Stimulated activated CD8-positive, alpha-beta memory T cell treated with anti-CD3 and anti-CD28 coated beads, Interleukin-7, amount 100 ng/mL, for 24 hours (primary cell): ENCODE results near the gene MRM3.
"Not testable (repeated sequence)": the region's sequence is repeated elsewhere in the genome, so short reads cannot be mapped to it uniquely, and the experiment has no call there.

Source experiments
- DNase-seq: peaks from one replicate; pipeline ENCODE4 v3.0.0-alpha.2; 2020; ENCODE audit warnings: low read depth

The MRM3 gene

DNA sequence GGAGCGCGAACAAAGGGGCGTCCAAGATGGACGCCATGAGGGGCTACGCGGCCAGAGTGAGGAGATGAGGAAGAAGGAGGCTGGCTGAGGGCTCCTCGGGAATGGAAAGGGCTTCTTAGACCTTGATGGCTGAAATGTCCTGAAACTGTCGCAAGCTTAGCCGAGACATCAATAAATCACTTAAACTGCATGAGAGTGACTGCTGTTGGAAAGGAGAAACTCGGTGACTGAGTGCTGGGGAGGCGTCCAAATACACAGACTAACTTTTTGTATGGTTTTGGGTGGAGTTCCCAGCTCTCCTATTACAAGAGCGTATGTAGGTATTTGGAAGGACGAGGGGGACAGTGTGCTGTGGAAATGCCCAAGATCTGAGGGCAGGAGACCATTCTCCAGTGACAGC is 28.7 kb upstream of the MRM3 start:
- DNase-seq = no peak

DNA sequence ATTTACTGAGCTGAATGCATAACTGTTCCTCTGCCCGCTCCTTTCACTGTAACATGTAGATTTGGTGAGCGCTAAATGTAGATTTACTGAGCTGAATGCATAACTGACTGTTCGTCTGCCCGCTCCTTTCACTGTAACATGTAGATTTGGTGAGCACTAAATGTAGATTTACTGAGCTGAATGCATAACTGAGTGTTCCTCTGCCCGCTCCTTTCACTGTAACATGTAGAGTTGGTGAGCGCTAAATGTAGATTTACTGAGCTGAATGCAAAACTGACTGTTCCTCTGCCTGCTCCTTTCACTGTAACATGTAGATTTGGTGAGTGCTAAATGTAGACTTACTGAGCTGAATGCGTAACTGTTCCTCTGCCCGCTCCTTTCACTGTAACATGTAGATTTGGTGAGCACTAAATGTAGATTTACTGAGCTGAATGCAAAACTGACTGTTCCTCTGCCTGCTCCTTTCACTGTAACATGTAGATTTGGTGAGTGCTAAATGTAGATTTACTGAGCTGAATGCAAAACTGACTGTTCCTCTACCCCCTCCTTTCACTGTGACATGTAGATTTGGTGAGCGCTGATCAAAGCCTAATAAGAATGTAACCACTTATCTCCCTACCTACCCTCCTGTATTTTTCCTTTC is 26.7 kb upstream of the MRM3 start:
- DNase-seq = not testable (repeated sequence)

DNA sequence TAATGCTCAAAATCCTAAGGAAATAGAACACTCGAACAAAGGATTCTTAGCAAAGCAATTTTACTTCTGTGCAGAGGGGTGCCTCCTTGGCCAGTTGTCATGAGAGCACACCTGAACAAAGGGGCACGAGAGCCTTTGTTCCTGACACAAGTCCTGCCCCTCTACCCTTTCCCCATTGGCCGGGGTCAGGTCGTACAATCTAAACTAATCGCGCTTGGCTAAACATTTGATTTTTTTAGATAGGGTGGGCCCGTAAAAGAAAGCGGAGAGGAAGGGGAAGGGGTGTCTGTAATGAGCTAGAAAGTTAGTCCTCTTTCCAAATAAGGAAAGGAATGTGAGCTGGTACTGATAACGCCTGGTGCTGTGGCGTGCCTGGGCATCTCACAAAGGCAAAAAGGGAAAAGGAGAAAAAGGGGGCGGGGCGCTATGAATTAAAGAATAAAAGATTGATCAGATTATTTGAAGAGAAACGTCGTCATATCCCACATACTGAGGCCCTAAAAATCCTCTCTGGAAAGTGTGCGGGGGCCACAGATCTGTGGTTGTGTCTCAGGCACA is 26.1 kb upstream of the MRM3 start:
- DNase-seq = not testable (repeated sequence)

DNA sequence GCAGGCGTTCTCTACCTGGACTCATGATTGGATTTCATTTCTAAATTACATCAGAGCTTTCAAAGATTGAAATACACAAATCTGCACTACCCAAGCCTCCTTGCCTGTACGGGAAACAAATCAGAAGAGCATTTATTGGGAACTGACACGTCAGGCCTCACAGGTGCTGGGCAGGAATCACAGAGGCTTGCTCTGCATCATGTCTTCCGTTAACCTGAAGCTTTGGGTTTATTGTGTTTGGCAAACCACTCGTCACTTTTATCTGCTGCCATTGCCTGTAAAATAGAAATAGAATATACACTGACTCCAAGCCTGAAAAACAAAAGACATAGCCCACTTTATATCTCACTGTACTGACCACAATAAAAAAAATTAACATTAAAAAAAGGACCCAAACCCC is 22.2 kb upstream of the MRM3 start:
- DNase-seq = no peak

DNA sequence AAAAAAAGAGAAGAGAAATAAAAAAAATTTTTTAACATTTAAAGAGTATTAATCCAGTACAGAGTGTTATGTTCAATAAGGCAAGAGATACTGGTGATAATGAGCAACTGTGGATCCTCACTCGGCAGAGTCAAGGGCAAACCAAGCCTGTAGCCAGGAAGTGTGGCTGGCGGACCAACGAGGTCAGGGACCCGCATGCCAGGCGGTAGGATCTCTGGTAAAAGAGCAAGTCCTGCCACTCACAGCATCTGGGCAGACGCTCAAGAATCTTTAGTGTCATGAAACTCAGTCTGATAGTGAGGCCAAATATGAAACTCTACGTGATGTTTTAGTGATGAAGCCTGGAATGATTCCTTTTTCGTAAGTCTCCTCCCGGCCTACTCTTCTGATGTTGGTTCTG is 21.8 kb upstream of the MRM3 start:
- no peak for DNase-seq

DNA sequence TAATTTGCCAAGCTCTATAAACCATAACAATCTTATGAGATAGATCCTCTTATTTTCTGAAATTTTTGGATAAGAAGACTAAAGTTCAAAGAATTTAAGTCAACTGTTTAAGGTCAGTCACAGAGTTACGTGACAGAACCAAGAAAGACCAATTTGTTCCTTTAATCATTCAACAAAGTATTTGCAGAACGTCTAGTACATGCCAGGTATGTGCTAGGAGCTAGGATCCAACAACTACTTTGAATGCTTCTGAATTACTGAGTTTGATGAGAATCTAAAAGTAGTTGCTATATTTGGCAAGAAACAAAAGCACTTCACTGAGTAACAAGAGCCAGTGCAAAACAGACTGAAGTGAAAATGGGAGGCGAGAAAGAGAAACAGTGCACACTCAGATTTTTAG is 15.1 kb upstream of the MRM3 start:
- no peak for DNase-seq

DNA sequence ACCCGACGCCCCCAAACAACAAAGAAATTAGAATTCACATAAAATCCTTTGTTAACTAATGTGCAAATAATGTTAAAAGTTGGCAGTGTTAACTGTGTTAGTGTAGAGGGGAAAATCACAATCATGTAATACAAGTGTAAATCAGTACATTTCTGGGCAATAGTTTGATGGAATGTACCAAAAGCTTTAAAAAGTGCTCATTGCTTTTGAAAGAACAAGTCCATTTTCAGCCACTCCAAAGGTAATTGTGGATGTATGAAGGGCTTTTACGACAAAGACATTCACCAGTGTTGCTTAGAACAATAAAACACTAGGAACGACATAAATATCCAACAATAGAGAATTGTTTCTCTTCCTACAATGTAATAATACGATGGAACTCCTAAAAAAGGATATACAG is 9.1 kb upstream of the MRM3 start:
- DNase-seq = no peak

DNA sequence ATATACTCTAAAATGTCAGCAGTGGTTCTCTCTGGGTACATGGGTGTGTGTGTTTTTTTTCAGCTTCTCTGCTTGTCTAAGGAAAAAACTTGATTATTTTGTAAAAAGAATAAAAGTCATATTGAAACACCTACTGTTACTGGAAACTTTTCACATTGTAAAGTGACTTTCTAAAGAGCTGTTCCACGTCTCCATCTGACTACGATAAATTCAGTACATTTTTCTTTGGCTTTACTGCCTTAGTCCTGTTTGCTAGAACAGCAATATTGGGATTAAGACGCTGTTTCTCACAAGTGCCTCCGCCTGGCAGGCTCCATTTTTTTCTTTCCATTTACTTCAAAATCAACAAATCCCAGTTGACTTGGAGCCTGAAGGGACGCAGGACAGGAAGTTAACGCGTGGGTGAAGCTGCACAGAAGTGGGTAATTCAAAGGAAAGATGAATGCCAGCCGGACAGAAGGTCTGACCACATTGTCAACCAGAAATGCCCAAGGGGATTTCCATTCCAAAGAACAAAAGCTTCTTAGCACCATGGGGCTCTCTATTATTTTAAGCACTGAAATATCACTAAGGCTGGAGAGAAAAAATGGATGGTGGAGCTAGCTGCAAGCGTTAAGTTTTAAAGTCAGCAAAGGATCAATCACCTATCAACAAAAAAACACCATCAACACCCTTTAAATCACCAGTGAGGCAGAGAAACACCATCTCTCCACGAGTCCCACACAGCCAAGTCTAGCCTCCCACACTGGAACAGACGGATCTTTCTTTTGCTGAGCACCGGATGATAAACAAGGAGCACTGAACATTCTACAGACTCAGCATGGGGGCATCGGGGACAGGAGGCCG is 8.5 kb upstream of the MRM3 start:
- no peak for DNase-seq

DNA sequence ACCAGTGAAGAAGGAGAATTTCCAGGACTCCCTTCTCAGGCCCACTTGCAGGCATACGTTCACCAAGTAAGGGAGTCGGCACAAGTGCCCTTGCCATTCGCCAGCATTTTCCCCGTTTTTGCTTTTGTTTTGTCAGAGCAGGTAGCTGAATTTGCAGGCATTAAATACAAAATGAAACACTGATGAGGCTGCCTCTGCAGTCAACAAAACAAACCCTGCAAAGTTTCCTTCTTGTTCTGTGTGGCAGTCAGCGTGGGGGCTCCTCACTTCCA is 7.9 kb upstream of the MRM3 start:
- no peak for DNase-seq

DNA sequence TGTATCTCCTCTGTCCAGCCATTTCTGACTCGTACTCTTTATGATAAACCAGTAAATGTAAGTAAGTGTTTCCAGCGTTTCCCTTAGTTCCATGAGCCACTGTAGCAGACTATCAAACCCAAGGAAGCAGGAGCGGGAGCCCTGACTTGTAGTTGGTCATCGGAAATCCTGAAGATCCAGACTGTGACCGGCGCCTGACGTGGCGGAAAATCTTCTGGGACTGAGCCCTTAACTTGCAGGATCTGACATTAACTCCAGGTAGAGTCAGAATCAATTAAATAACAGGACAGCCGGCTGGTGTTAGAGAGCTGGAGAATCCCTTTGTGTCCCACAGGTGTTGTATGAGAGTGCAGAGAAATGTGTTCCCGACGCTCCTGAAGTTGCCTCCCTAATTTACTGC is 4.1 kb upstream of the MRM3 start:
- no peak for DNase-seq

DNA sequence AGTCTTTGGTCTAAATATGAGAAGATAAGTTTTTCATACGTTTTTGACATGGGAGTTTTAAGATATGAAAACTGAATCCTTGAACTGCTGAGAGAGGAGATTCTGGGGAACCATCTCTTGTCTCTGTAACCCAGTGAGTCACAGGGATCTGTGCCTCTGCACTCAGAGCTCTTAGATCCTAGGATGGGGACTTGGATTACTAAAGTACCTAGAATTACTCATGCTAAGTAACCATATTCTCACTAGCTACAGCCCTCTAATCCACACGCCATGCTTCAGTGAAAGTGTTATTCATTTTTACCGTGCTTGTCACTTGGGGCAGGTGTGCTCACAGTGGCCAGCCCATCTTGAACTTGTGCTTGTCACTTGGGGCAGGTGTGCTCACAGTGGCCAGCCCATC is 2.0 kb downstream of the MRM3 start:
- no peak for DNase-seq

DNA sequence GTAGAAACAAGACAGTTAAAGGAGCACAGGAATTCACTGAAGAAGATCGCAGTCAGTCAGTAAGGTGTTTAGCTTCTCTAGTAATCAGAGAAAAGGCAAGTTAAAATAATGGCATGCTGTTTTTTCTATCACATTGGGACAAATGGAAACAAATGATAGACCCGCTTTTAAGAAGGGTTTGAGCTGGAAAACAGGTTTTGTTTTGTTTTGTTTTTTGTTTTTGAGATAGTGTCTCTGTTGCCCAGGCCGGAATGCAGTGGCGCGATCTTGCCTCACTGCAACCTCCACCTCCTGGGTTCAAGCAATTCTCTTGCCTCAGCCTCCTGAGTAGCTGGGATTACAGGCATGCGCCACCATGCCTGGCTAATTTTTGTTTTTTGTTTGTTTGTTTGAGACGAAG is 3.7 kb downstream of the MRM3 start:
- DNase-seq = not testable (repeated sequence)

DNA sequence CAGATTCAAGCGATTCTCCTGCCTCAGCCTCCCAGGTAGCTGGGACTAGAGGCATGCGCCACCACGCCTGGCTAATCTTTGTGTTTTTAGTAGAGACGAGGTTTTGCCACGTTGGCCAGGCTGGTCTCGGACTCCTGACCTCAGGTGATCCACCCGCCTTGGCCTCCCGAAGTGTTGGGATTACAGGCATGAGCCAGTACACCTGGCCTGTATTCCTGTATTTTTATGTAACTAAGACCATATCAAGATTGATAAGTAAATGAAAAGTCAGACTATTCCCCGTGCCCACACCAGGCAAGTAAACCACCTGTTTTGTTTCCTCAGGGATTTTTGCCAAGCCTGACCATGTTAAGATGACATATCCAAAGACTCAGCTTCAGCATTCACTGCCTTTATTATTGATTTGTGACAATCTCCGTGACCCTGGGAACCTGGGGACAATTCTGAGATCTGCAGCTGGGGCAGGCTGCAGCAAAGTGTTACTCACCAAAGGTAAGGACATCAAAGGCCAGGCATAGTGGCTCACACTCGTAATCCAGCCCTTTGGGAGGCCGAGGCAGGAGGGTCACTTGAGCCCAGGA is 5.6 kb downstream of the MRM3 start:
- DNase-seq = no peak

DNA sequence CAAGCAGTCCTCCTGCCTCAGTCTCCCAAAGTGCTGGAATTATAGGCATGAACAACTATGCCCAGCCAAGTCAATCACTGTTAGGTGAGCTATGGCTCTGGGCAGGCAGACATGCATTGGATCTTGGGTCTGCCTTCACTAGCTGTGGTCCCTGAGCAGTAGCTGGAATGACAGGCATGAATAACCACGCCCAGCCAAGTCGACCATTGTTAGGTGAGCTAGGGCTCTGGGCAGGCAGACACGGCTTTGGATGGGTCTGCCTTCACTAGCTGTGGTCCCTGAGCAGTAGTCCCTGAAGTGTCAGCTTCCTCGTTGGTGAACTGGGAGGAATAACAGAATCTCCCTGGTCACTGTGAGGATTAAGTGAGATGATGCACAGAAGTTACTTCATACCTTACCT is 6.4 kb downstream of the MRM3 start:
- no peak for DNase-seq

DNA sequence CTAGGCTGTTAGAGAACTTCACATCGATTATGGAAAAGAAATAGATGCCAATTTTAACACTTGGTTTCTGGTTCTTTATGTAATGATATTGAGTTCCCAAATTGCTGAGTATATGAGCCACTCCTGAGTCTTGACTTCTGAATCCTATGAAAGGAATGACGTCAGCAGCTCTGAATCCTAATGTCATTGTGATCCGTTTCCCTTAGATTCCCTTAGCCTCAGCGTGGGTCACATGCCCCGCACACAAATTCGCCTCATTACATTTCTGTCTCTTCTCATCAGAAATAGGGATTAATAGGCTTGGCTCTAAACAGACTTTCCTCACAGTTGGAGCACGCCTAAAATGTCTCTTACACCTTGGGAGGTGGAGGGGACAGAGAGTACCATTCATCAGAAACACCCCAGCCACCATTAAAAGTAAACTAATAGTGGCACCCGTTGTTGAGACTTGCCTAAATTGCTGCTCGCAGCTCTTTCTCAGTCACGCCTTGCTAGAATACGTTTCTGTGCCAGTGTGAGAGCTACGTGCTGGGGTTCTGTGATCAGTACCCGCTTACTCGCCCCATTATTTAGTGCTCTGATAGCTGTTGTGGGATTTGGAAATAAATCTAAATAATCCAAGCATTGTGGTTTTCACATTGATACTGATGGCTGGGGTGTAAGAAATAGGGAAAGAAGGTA is 7.1 kb downstream of the MRM3 start:
- DNase-seq = no peak

DNA sequence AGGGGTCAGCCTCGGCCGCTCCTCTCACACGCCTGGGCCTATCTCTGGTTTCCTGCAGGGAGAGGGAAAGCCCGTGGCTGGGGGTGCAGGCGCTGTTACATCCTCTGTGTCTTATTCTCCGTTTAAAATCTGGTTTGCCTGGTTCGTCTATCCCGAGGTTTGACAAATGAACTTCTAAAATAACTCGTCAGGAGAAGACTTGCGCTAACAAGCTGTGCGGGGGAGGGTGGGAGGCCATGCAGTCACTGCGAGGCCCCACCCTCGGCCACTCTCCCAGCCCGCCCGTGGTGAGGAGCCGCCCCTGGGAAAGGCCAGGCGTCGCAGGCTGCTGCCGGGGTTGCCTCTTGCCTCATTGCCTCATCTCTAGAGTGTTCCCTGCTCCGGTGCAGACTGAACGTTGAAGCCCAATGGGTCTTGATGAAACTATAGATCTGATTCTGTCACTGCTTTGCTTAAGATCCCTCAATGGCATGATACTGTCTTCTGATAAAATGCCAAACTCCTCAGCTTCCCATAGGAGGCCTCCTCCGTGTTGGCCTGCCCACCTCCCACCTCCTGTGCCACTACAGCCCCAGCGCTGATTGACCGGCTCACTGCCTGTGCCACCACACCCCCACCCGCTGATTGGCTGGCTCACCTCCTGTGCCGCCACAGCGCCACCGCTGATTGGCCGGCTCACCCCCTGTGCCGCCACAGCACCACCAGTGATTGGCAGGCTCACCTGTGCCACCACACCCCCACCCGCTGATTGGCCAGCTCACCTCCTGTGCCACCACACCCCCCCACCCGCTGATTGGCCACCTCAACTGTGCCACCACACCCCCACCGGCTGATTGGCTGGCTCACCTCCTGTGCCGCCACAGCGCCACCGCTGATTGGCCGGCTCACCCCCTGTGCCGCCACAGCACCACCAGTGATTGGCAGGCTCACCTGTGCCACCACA is 8.0 kb downstream of the MRM3 start:
- DNase-seq = not testable (repeated sequence)

DNA sequence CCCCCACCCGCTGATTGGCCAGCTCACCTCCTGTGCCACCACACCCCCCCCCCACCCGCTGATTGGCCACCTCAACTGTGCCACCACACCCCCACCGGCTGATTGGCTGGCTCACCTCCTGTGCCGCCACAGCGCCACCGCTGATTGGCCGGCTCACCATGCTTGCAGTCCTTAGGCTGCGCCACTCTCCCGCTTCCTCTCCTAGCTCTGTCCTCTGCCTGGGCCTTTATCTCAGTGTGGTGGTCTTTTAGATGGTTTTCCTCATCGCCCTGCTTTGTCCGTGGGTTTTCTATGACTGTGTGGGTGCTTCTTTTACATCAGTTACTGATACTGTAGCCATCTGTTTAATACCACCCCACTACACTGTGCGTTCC is 8.7 kb downstream of the MRM3 start:
- not testable (repeated sequence) for DNase-seq

DNA sequence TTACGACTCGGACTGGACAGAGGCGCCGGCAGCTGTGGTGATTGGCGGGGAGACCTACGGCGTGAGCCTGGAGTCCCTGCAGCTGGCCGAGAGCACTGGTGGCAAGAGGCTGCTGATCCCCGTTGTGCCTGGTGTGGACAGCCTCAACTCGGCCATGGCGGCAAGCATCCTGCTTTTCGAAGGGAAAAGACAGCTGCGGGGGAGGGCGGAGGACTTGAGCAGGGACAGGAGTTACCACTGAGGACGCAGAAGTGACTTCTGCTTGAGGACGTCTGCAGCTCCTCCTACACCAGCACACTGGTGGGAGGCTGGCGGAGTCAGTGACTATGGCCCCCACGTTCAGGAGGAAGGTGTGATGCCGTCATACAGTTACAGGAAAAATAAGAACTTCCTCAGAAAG is 9.7 kb downstream of the MRM3 start:
- DNase-seq = no peak

DNA sequence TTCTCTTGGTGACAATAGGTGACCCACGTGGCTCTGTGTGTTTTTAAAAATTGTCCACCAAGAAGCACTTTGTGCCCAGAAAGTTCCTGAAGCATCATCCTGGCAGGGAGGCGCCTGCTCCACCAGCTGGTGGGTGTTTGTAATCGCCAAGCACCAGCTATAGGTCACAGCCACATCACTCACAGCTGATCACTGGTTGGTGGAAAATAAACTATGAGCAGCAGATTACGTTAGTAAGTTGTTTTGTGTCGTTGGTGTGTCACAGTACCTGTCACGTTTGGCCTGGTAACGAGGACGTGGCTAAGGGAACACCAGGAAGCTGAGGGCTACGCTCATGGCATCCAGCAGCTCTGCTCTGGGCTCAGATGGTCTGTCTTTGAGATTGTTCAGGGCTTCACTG is 10.1 kb downstream of the MRM3 start:
- DNase-seq = no peak

DNA sequence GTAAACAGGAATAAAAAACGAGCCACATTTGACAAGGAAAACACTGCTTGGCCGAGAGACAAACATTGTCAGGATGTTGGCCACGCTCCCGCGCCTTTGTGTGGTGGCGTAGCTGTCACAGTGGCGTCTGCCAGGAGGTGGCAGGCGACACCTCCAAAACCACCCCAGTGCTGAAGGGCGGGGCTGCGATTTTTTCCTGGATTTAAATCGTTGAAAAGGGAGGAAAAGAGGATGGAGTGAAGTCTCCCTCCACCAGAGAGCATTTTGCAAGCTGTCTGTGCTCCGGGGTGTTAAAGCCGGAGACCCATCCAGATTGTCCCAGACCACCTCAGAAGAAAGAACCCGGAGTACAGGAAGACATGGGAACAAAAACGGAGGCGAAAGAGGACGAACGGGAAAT is 12.7 kb downstream of the MRM3 start:
- DNase-seq = no peak

DNA sequence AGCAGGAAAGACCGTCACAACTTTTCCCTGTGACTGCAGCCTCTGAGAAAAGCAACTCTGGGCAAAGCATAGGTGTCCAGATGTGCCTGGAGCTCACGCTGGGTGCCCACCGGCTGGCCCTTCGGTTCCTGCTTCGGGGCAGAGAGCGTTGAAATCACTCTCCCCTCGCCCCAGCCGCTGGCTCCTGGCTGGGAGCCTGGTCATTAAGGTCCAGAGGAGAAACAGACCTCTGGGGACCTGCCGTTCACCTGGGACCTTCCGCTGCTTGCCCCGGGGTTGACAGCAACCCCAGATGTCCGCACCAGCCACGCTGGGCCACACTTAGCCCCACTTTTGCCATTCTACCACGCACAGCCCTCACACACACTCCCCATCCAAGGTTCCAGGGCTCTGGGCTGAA is 13.1 kb downstream of the MRM3 start:
- no peak for DNase-seq

DNA sequence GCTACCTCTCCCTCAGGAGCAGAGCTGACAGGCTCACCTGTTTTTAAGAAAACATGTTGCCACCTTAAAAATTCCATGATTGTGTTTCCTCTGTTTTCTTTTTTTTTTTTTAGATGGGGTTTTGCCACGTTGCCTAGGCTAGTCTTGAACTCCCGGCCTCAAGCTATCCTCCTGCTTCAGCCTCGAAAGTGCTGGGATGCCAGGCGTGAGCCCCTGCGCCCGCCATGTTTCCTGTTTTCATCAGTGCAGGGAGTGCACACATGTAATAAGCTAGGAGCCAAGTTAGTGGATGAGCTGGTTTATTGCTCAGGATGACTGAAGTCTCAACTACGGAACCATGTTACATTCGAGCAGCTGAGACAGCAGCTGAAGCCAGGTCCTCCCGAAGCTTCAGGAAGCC is 13.6 kb downstream of the MRM3 start:
- no peak for DNase-seq
